ENCODE data around the gene RALY.

Gene RALY

GRCh38 chr20:34096699-34097444 lies 103.2 kb downstream of the RALY start:
- Histone ChIP-seq H3K9me2 (replicated peaks; ENCODE audit: low read depth, low read length) (no peaks in the 10 kb centered on the region), H3K79me2 (ENCODE audit: insufficient read depth, low read length) (peaks cover 22% of the 10 kb centered on the region)
- TF ChIP-seq CTCF (conservative IDR thresholded peaks at IDR 0.05; ENCODE audit: low read length) = no peak
- no peak for TF ChIP-seq EZH2phosphoT487 (IDR thresholded peaks at IDR 0.05; ENCODE audit: borderline replicate concordance)

GRCh38 chr20:34098570-34098969 lies 104.9 kb downstream of the RALY start:
- no peaks in the 10 kb centered on the region for H3K27me3 ChIP-seq (ENCODE audit: insufficient read depth, low read length, poor library complexity, severe bottlenecking)
- peaks cover 39% of the 10 kb centered on the region for H3K79me2 ChIP-seq (ENCODE audit: insufficient read depth, low read length)
- TF ChIP-seq CTCF (conservative IDR thresholded peaks at IDR 0.05; ENCODE audit: low read length) = no peak
- no peak for TF ChIP-seq EZH2phosphoT487 (IDR thresholded peaks at IDR 0.05; ENCODE audit: borderline replicate concordance)
- no peak overlapping the region for H3K4me3 ChIP-seq (ENCODE audit: low read length, poor library complexity, severe bottlenecking)
- H4K20me1 ChIP-seq (ENCODE audit: insufficient read depth, low read length, poor library complexity, severe bottlenecking) = peaks cover 48% of the 10 kb centered on the region
- no peaks in the 10 kb centered on the region for H3K9me3 ChIP-seq (ENCODE audit: insufficient read depth, low read depth, low read length)
- H2AFZ ChIP-seq (ENCODE audit: low read length) = no peak overlapping the region
- peaks cover 99% of the 10 kb centered on the region for H3K36me3 ChIP-seq (ENCODE audit: insufficient read depth, low read length)
- H3K4me1 ChIP-seq (ENCODE audit: insufficient read depth, low read length, poor library complexity, severe bottlenecking) = peaks cover 4% of the 10 kb centered on the region
- no peak overlapping the region for H3K9ac ChIP-seq (ENCODE audit: low read depth, low read length, poor library complexity, severe bottlenecking)
- H3K4me2 ChIP-seq (ENCODE audit: low read depth, low read length, poor library complexity, severe bottlenecking) = no peak overlapping the region
- H3F3A ChIP-seq (ENCODE audit: low read depth) = no peaks in the 10 kb centered on the region
- no peaks in the 10 kb centered on the region for H3K9me2 ChIP-seq (replicated peaks; ENCODE audit: low read depth, low read length)

More at GRCh38 chr20:34096699-34097444, 103.2 kb downstream of the RALY start:
- no peaks in the 10 kb centered on the region for H3K9me3 ChIP-seq (ENCODE audit: insufficient read depth, low read depth, low read length)
- H4K20me1 ChIP-seq (ENCODE audit: insufficient read depth, low read length, poor library complexity, severe bottlenecking) = peaks cover 42% of the 10 kb centered on the region
- H3K4me1 ChIP-seq (ENCODE audit: insufficient read depth, low read length, poor library complexity, severe bottlenecking) = no peaks in the 10 kb centered on the region
- H3K27me3 ChIP-seq (ENCODE audit: insufficient read depth, low read length, poor library complexity, severe bottlenecking) = no peaks in the 10 kb centered on the region
- no peak overlapping the region for H3K4me2 ChIP-seq (ENCODE audit: low read depth, low read length, poor library complexity, severe bottlenecking)
- H3K9ac ChIP-seq (ENCODE audit: low read depth, low read length, poor library complexity, severe bottlenecking) = no peak overlapping the region
- H2AFZ ChIP-seq (ENCODE audit: low read length) = no peak overlapping the region
- no peak overlapping the region for H3K4me3 ChIP-seq (ENCODE audit: low read length, poor library complexity, severe bottlenecking)
- no peaks in the 10 kb centered on the region for H3F3A ChIP-seq (ENCODE audit: low read depth)
- H3K36me3 ChIP-seq (ENCODE audit: insufficient read depth, low read length) = peaks cover 99% of the 10 kb centered on the region

- TF ChIP-seq EZH2phosphoT487 (IDR thresholded peaks at IDR 0.05; ENCODE audit: borderline replicate concordance) (no peak), CTCF (conservative IDR thresholded peaks at IDR 0.05; ENCODE audit: low read length) (no peak)
- no peak overlapping the region for H2AFZ ChIP-seq (ENCODE audit: low read length)
- no peaks in the 10 kb centered on the region for H3K9me3 ChIP-seq (ENCODE audit: insufficient read depth, low read depth, low read length)
- no peaks in the 10 kb centered on the region for H3K27me3 ChIP-seq (ENCODE audit: insufficient read depth, low read length, poor library complexity, severe bottlenecking)
- no peak overlapping the region for H3K4me3 ChIP-seq (ENCODE audit: low read length, poor library complexity, severe bottlenecking)
- H3K36me3 ChIP-seq (ENCODE audit: insufficient read depth, low read length) = peaks cover 97% of the 10 kb centered on the region
- H3K4me2 ChIP-seq (ENCODE audit: low read depth, low read length, poor library complexity, severe bottlenecking) = no peak overlapping the region
- H4K20me1 ChIP-seq (ENCODE audit: insufficient read depth, low read length, poor library complexity, severe bottlenecking) = peaks cover 47% of the 10 kb centered on the region
- peaks cover 50% of the 10 kb centered on the region for H3K79me2 ChIP-seq (ENCODE audit: insufficient read depth, low read length)
- no peaks in the 10 kb centered on the region for H3K9me2 ChIP-seq (replicated peaks; ENCODE audit: low read depth, low read length)
- no peak overlapping the region for H3K9ac ChIP-seq (ENCODE audit: low read depth, low read length, poor library complexity, severe bottlenecking)
- peaks cover 4% of the 10 kb centered on the region for H3K4me1 ChIP-seq (ENCODE audit: insufficient read depth, low read length, poor library complexity, severe bottlenecking)
- H3F3A ChIP-seq (ENCODE audit: low read depth) = no peaks in the 10 kb centered on the region
These were observed 106.0 kb downstream of the RALY start for GRCh38 chr20:34099675-34100074.

Measured in Loucy (cell line).